GM12891 (cell line): ENCODE results near the gene PITPNC1.

Experiments used
- DNase-seq: peaks from one replicate; pipeline ENCODE4 v3.0.0; 2011; ENCODE audit warnings: low spot score; ENCODE audit not compliant: insufficient read length
- FAIRE-seq: peaks from 2 replicates; lab custom pipeline; 2011; peaks lifted over from hg19 to GRCh38; lab: Jason Lieb, UNC
- PAX5 ChIP-seq: IDR thresholded peaks from 2 replicates; pipeline ENCODE4 v1.6.1; 2011; ENCODE audit warnings: low read length, moderate library complexity, mild to moderate bottlenecking; ENCODE audit not compliant: insufficient read depth, severe bottlenecking
- POLR2A ChIP-seq: IDR thresholded peaks from 2 replicates; pipeline ENCODE4 v1.6.1; 2011; ENCODE audit warnings: low read depth, low read length, control low read depth
- POLR2AphosphoS5 ChIP-seq: IDR thresholded peaks from 2 replicates; pipeline ENCODE4 v1.6.1; 2011; ENCODE audit warnings: low read depth, low read length, control low read depth
- POU2F2 ChIP-seq: IDR thresholded peaks from 2 replicates; pipeline ENCODE4 v1.6.1; 2011; ENCODE audit warnings: low read depth, mild to moderate bottlenecking, control low read depth, low read length, moderate library complexity
- SPI1 ChIP-seq: IDR thresholded peaks from 2 replicates; pipeline ENCODE4 v1.6.1; 2011; ENCODE audit warnings: low read depth, low read length, control low read depth
- TAF1 ChIP-seq: IDR thresholded peaks from 2 replicates; pipeline ENCODE4 v1.6.1; 2011; ENCODE audit warnings: low read depth, low read length, control low read depth

The PITPNC1 gene

DNA sequence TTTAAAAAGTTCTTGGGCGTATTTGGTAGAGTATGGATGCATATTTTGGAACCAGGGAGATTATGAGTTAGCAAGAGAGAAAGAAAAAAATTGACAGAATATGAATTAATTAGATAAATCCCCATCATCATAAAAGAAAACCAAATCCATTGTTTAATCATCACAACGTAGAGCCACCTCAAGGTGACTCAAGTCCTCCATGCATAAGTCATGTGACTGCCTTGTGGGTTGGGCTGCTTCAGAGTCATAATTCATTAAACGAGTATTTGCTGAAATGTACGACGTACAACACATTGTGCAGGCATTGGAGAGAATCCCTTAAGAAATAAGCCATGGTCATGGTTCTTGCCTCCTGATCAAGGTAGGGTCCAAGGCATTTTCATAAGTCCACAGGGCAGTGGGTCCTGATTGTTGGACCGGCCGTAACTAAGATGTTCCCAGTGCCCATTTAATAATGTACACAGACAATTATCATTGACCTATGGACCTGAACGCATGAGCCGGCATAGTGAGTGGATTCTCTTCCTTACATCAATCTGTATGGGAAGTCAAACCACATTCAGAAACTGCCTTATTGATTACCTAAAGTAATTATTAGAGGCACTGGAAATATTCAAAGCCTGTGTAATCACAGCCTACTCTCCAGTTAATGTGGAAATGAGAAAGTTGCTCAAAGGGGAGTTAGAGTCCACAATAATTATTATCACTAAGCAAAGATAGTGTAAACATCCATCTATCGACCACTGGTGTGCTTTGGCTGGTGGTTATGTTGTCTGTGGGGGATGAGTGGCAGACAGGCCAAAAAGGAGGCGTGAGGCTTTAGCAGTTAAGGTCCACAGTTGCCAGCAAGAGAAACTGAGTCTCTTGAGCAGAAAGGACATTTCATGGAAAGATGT lies 165.4 kb downstream of the PITPNC1 start:
- FAIRE-seq (no peak), DNase-seq (no peak)
- TF ChIP-seq SPI1 (no peak), POLR2AphosphoS5 (no peak), POU2F2 (no peak), POLR2A (no peak), TAF1 (no peak), PAX5 (no peak)

GRCh38 chr17:67544364-67544955 lies 167.4 kb downstream of the PITPNC1 start:
- DNase-seq (no peak), FAIRE-seq (no peak)
- no peak for TF ChIP-seq POU2F2
- no peak for TF ChIP-seq POLR2A
- TF ChIP-seq SPI1, result no peak
- TF ChIP-seq POLR2AphosphoS5, result no peak
- TF ChIP-seq PAX5, result no peak
- no peak for TF ChIP-seq TAF1

GRCh38 chr17:67546578-67547527 lies 169.8 kb downstream of the PITPNC1 start:
- TF ChIP-seq POLR2A (no peak), PAX5 (peak; percentile 27), SPI1 (peak; percentile 99)
- DNase-seq (peak; percentile 57), FAIRE-seq (peak; percentile 41)

DNA sequence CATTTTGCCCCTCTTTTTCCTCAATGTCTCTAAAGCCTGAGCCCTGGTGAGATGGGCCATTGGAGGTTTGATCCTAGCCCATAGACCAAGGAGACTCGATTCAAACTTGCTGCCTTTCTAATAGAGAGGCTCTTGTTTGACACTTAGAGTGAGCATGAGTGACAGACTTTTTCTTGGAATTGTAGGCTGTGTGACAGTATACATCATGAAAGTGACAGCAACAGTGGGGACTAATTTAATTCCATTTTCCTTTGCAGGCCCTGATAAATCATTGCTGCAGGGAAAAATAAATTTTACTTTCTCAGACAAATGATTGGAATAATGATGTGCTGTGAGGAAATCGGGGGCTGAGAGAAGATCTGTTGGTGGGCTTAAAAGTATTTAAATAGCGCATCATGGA lies 171.6 kb downstream of the PITPNC1 start:
- TF ChIP-seq PAX5 (no peak), POU2F2 (no peak), POLR2A (no peak), TAF1 (no peak), SPI1 (no peak), POLR2AphosphoS5 (no peak)
- FAIRE-seq, result no peak
- DNase-seq, result no peak

DNA sequence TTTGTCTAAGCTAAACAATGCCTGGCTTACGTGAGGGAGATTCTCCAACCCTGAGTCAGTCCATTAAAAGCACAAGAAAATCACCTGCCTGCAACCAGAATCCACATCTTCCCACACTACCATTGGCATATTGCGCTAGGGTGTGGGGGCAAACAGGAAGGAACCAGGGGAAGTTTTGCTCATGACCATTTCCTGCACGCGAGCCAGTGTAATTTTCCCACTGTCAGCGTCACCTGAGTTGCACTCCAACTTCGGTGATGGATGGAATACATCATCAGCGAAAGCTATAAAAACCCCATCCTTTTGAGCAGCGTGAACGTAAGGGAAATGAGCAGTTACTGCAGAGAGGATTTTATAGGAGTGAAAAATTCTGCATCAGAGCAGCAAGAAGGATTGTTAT lies 172.7 kb downstream of the PITPNC1 start:
- FAIRE-seq (no peak), DNase-seq (no peak)
- TF ChIP-seq POLR2AphosphoS5 (no peak), POLR2A (no peak), TAF1 (no peak), PAX5 (no peak), SPI1 (no peak), POU2F2 (no peak)

DNA sequence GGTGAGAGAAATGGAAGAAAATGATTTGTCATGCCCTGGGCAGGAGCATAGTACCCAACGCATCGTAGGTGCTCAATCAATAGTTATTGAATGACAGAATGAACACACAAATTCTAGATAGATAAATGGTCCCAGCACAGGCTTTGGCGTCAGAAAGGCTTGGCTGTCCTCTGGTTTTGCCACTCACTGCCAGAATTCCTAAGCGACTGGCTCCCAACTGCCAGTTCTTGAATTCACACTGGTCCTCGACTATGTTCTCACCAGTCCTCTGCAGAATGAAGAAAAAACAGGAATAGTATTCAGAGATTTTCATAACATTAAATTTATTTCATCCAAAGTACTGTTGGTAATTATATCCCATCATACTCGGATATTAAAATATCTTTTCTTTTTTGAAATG lies 177.6 kb downstream of the PITPNC1 start:
- no peak for DNase-seq
- no peak for FAIRE-seq
- no peak for TF ChIP-seq POLR2AphosphoS5

DNA sequence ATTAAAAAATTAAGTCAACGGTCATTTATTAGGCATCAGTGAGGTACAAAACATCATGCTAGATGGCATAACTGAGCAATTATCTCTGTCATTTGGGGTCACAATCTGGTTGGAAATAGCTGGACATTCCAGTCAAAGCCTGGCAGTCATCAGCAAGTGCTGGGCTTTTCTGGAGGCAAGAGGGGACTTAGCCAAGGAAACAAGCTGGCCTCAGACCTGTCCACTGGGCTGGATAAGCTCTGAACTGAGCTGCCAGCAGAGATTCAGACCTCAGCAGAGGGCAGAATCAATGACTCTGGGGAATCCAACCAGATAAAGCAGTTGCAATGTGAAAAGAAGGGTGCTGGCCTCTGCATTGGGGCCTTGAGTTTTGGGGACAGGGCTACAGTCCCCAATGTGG lies 178.8 kb downstream of the PITPNC1 start:
- DNase-seq (no peak), FAIRE-seq (no peak)
- TF ChIP-seq POU2F2, result no peak
- TF ChIP-seq POLR2AphosphoS5, result no peak
- no peak for TF ChIP-seq TAF1
- TF ChIP-seq SPI1, result no peak
- TF ChIP-seq POLR2A, result no peak
- no peak for TF ChIP-seq PAX5

GRCh38 chr17:67557052-67557845 lies 180.2 kb downstream of the PITPNC1 start:
- no peak for DNase-seq
- FAIRE-seq, result no peak
- TF ChIP-seq PAX5, result no peak
- no peak for TF ChIP-seq SPI1
- no peak for TF ChIP-seq POLR2A
- TF ChIP-seq POLR2AphosphoS5, result no peak
- no peak for TF ChIP-seq POU2F2
- no peak for TF ChIP-seq TAF1
